ENCODE measurements around the gene ZNF235. TPM values are rescaled to one million over a fixed set of nuclear protein-coding genes. Genes with fewer than 3 reads are reported as not detected.
"Not testable (repeated sequence)": the region's sequence is repeated elsewhere in the genome, so short reads cannot be mapped to it uniquely, and the experiment has no call there.

ZNF235 gene
- total and polyA plus RNA-seq, 2 donors (not counting 1 experiment from before 2014, with no cell fraction given): 4.7 to 19.5 TPM

DNA sequence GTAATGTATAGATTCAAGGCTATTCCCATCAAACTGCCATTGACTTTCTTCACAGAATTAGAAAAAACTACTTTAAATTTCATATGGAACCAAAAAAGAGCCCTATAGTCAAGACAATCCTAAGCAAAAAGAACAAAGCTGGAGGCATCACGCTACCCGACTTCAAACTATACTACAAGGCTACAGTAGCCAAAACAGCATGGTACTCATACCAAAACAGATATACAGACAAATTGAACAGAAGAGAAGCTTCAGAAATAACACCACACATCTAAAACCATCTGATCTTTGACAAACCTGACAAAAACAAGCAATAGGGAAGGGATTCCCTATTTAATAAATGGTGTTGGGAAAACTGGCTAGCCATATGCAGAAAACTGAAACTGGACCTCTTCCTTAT lies 52.5 kb downstream of the ZNF235 start:
- H3K4me3 Mint-ChIP-seq; H2AFZ ChIP-seq (ENCODE audit: insufficient read depth, low read depth, low read length, poor library complexity, severe bottlenecking); H3K4me3 ChIP-seq (ENCODE audit: control extremely low read depth in 1 of 5, extremely low read depth in 1 of 5, insufficient read depth in 1 of 5, low read depth in 2 of 5, low read length in 4 of 5); ATAC-seq (ENCODE audit: low read depth); H3K27me3 Mint-ChIP-seq; H3K4me1 ChIP-seq (ENCODE audit: control insufficient read depth in 2 of 2, insufficient read depth in 2 of 2, low read length in 2 of 2); H3K27ac Mint-ChIP-seq; POLR2A ChIA-PET; intact Hi-C loops (cut with micrococcal nuclease); H3K27ac ChIP-seq (ENCODE audit: low read length in 2 of 2); H3K4me2 ChIP-seq (replicated peaks; ENCODE audit: low read depth, low read length, poor library complexity, severe bottlenecking); H3K27me3 ChIP-seq (replicated peaks in 1 of 4; ENCODE audit: control extremely low read depth in 1 of 4, control insufficient read depth in 3 of 4, insufficient read depth in 4 of 4, low read length in 3 of 4); H3K9ac ChIP-seq (ENCODE audit: low read length); H3K4me1 Mint-ChIP-seq; H3K79me2 ChIP-seq (ENCODE audit: control insufficient read depth, insufficient read depth, low read length); H4K20me1 ChIP-seq (ENCODE audit: control insufficient read depth, insufficient read depth, low read length, poor library complexity, severe bottlenecking); DNase-seq; H3K36me3 ChIP-seq (replicated peaks in 1 of 2; ENCODE audit: control extremely low read depth in 1 of 2, control insufficient read depth in 1 of 2, extremely low read depth in 1 of 2, insufficient read depth in 2 of 2, low read length in 1 of 2): not testable (repeated sequence)
- H3K9me3 Mint-ChIP-seq (ENCODE audit: insufficient read depth): peaks cover 21% of the 10 kb centered on the region
- CTCF ChIA-PET: interaction anchor here (0.6 kb wide), 1 partner anchor 15 kb away, joined by 3 read pairs; no protein-coding TSS in a partner anchor
- 100% methylated on average over 2 of the region's 2 CpGs for WGBS (ENCODE audit: insufficient coverage)
- peaks cover 16 to 59% (median 21%) of the 10 kb centered on the region in 3 donors for H3K9me3 ChIP-seq (ENCODE audit: control extremely low read depth in 1 of 3, control insufficient read depth in 2 of 3, insufficient read depth in 1 of 3, low read length in 2 of 3)

GRCh38 chr19:44236384-44236783 lies 68.4 kb downstream of the ZNF235 start:
- H2AFZ ChIP-seq (ENCODE audit: insufficient read depth, low read depth, low read length, poor library complexity, severe bottlenecking): no peak overlapping the region
- H3K4me1 ChIP-seq (ENCODE audit: control insufficient read depth in 2 of 2, insufficient read depth in 2 of 2, low read length in 2 of 2): no peaks in the 10 kb centered on the region
- H4K20me1 ChIP-seq (ENCODE audit: control insufficient read depth, insufficient read depth, low read length, poor library complexity, severe bottlenecking): no peaks in the 10 kb centered on the region
- DNase-seq (no peak), ATAC-seq (ENCODE audit: low read depth) (no peak)
- Mint-ChIP-seq H3K4me1 (no peaks in the 10 kb centered on the region), H3K4me3 (no peak overlapping the region), H3K27ac (no peak overlapping the region), H3K9me3 (ENCODE audit: insufficient read depth) (peaks cover 31% of the 10 kb centered on the region), H3K27me3 (no peaks in the 10 kb centered on the region)
- ChIA-PET POLR2A (no interaction called here), CTCF (no interaction called here)
- no peak overlapping the region for H3K9ac ChIP-seq (ENCODE audit: low read length)
- no peak overlapping the region for H3K27ac ChIP-seq (ENCODE audit: low read length in 2 of 2)
- 95% methylated on average over 4 of the region's 8 CpGs for WGBS (ENCODE audit: insufficient coverage)
- H3K36me3 ChIP-seq (replicated peaks in 1 of 2; ENCODE audit: control extremely low read depth in 1 of 2, control insufficient read depth in 1 of 2, extremely low read depth in 1 of 2, insufficient read depth in 2 of 2, low read length in 1 of 2): peaks cover 28 to 55% of the 10 kb centered on the region in 2 experiments
- peaks cover 13 to 47% (median 33%) of the 10 kb centered on the region in 3 donors for H3K9me3 ChIP-seq (ENCODE audit: control extremely low read depth in 1 of 3, control insufficient read depth in 2 of 3, insufficient read depth in 1 of 3, low read length in 2 of 3)
- intact Hi-C loops (cut with micrococcal nuclease): no loop called here
- H3K79me2 ChIP-seq (ENCODE audit: control insufficient read depth, insufficient read depth, low read length): no peaks in the 10 kb centered on the region
- no peaks in the 10 kb centered on the region for H3K27me3 ChIP-seq (replicated peaks in 1 of 4; ENCODE audit: control extremely low read depth in 1 of 4, control insufficient read depth in 3 of 4, insufficient read depth in 4 of 4, low read length in 3 of 4)
- no peak overlapping the region for H3K4me3 ChIP-seq (ENCODE audit: control extremely low read depth in 1 of 5, extremely low read depth in 1 of 5, insufficient read depth in 1 of 5, low read depth in 2 of 5, low read length in 4 of 5)
- no peak overlapping the region for H3K4me2 ChIP-seq (replicated peaks; ENCODE audit: low read depth, low read length, poor library complexity, severe bottlenecking)
- no peak for TF ChIP-seq CTCF (IDR thresholded peaks at IDR 0.05)
- no peak for TF ChIP-seq EZH2 (IDR thresholded peaks at IDR 0.05; ENCODE audit: borderline replicate concordance, insufficient read depth, low read depth, low read length, poor library complexity, severe bottlenecking)

Small RNAs within 50 kb of the gene (small RNA-seq; reads per million reads assigned to genes)
- gene NDUFA3P1 (ENCODE audit: insufficient read length, low read depth, low replicate concordance): not detected

Other genes starting within 250 kb of the ZNF235 start
- gene ZNF284, start 232.9 kb downstream of the ZNF235 start, total RNA-seq: 3.3 and 4.9 TPM in 2 replicates
- 2.1 and 3.4 TPM in 2 replicates for gene ZNF284, start 232.9 kb downstream of the ZNF235 start, polyA plus RNA-seq
- 94.2 and 96.1 TPM in 2 replicates for gene ZNF224, start 210.7 kb downstream of the ZNF235 start, total RNA-seq
- gene ZNF224, start 210.7 kb downstream of the ZNF235 start, polyA plus RNA-seq: 30.7 and 53.7 TPM in 2 replicates
- 12.1 and 13.1 TPM in 2 replicates for gene ZNF225, start 191.6 kb downstream of the ZNF235 start, total RNA-seq
- 1.4 TPM in 2 replicates for gene ZNF225, start 191.6 kb downstream of the ZNF235 start, polyA plus RNA-seq
- 24.1 and 27.5 TPM in 2 replicates for gene ZNF234, start 163.5 kb downstream of the ZNF235 start, total RNA-seq
- 2.1 and 3.1 TPM in 2 replicates for gene ZNF234, start 163.5 kb downstream of the ZNF235 start, polyA plus RNA-seq
- 55.8 and 58.8 TPM in 2 replicates for gene ZNF226, start 139.9 kb downstream of the ZNF235 start, total RNA-seq
- 14.8 and 17.8 TPM in 2 replicates for gene ZNF226, start 139.9 kb downstream of the ZNF235 start, polyA plus RNA-seq
- gene ZNF227, start 92.5 kb downstream of the ZNF235 start, total RNA-seq: 49.5 and 53.0 TPM in 2 replicates
- 5.9 and 6.0 TPM in 2 replicates for gene ZNF227, start 92.5 kb downstream of the ZNF235 start, polyA plus RNA-seq
- 1.2 and 1.3 TPM in 2 replicates for gene ZNF233, start 45.1 kb downstream of the ZNF235 start, total RNA-seq
- 0.61 and 0.75 TPM in 2 replicates for gene ZNF233, start 45.1 kb downstream of the ZNF235 start, polyA plus RNA-seq
- gene ZNF112, start 51.7 kb upstream of the ZNF235 start, total RNA-seq: 1.7 and 2.5 TPM in 2 replicates
- gene ZNF112, start 51.7 kb upstream of the ZNF235 start, polyA plus RNA-seq: 0.51 and 0.66 TPM in 2 replicates
- gene ZNF285, start 96.6 kb upstream of the ZNF235 start, total RNA-seq: 7.6 and 7.9 TPM in 2 replicates
- 2.9 and 4.6 TPM in 2 replicates for gene ZNF285, start 96.6 kb upstream of the ZNF235 start, polyA plus RNA-seq
- 6.2 and 6.7 TPM in 2 replicates for gene ZNF229, start 143.4 kb upstream of the ZNF235 start, total RNA-seq
- gene ZNF229, start 143.4 kb upstream of the ZNF235 start, polyA plus RNA-seq: 1.5 and 1.8 TPM in 2 replicates
- 16.1 and 19.6 TPM in 2 replicates for gene ZNF180, start 195.5 kb upstream of the ZNF235 start, total RNA-seq
- gene ZNF180, start 195.5 kb upstream of the ZNF235 start, polyA plus RNA-seq: 1.6 and 4.4 TPM in 2 replicates
- not detected in 2 replicates for gene CEACAM20, start 224.7 kb upstream of the ZNF235 start, total RNA-seq
- not detected in 2 replicates for gene CEACAM20, start 224.7 kb upstream of the ZNF235 start, polyA plus RNA-seq